GM19023 (cell line): Measurements from ENCODE around the gene PSMA6.

Experiments
- ATAC-seq: cut with Tn5 transposase; IDR thresholded peaks from one replicate; pipeline ENCODE4 v1.9.1; 2021; ENCODE audit warnings: mild to moderate bottlenecking, moderate library complexity; ENCODE audit not compliant: unreplicated experiment

The PSMA6 gene

GRCh38 chr14:35365130-35366055 is 73.2 kb downstream of the PSMA6 start:
- peak; percentile 59 for ATAC-seq

GRCh38 chr14:35366056-35366451 is 73.9 kb downstream of the PSMA6 start:
- no peak for ATAC-seq

- ATAC-seq, result no peak
These were observed 74.4 kb downstream of the PSMA6 start for GRCh38 chr14:35366521-35366976.

GRCh38 chr14:35367056-35367372 is 74.8 kb downstream of the PSMA6 start:
- ATAC-seq, result no peak
